Loucy (cell line): ENCODE results near the gene SORBS1.
A peak's percentile ranks its signal among the peaks of the same experiment; 100 is the strongest.

Source experiments
- H2AFZ ChIP-seq: fragments of 200-600 bp; sonication (generic); 2 replicates; pipeline ENCODE4 v1.6.0; 2016; ENCODE audit warnings: antibody characterized with exemption, mild to moderate bottlenecking, low read length, moderate library complexity
- H3F3A ChIP-seq: fragments of 200-600 bp; 2 replicates; pipeline ENCODE4 v1.6.0; 2016; ENCODE audit warnings: antibody characterized with exemption, low read depth, mild to moderate bottlenecking
- H3K27me3 ChIP-seq: fragments of 200-600 bp; sonication (generic); 2 replicates; pipeline ENCODE4 v1.6.1; 2014; ENCODE audit warnings: low read length, mild to moderate bottlenecking; ENCODE audit not compliant: insufficient read depth, poor library complexity, severe bottlenecking
- H3K36me3 ChIP-seq: fragments of 200-600 bp; sonication (generic); 2 replicates; pipeline ENCODE4 v1.6.1; 2016; ENCODE audit warnings: low read length; ENCODE audit not compliant: insufficient read depth
- H3K4me1 ChIP-seq: fragments of 200-600 bp; sonication (generic); 2 replicates; pipeline ENCODE4 v1.5.1; 2014; ENCODE audit warnings: low read length, mild to moderate bottlenecking; ENCODE audit not compliant: insufficient read depth, poor library complexity, severe bottlenecking
- H3K4me2 ChIP-seq: fragments of 200-600 bp; sonication (generic); 2 replicates; pipeline ENCODE4 v1.6.0; 2014; ENCODE audit warnings: antibody characterized with exemption, low read length, low read depth, mild to moderate bottlenecking; ENCODE audit not compliant: poor library complexity, severe bottlenecking
- H3K4me3 ChIP-seq: fragments of 200-600 bp; sonication (generic); 2 replicates; pipeline ENCODE4 v1.5.1; 2014; ENCODE audit warnings: low read length, mild to moderate bottlenecking, mixed read lengths; ENCODE audit not compliant: poor library complexity, severe bottlenecking
- H3K79me2 ChIP-seq: fragments of 200-600 bp; sonication (generic); 2 replicates; pipeline ENCODE4 v1.6.1; 2014; ENCODE audit warnings: low read length; ENCODE audit not compliant: insufficient read depth
- H3K9ac ChIP-seq: fragments of 200-600 bp; sonication (generic); 2 replicates; pipeline ENCODE4 v1.6.0; 2014; ENCODE audit warnings: mild to moderate bottlenecking, low read depth, low read length, moderate library complexity; ENCODE audit not compliant: poor library complexity, severe bottlenecking
- H3K9me2 ChIP-seq: fragments of 200-600 bp; sonication (generic); replicated peaks from 2 replicates; pipeline ENCODE4 v1.6.1; 2016; ENCODE audit warnings: low read depth, low read length, mixed read lengths
- H3K9me3 ChIP-seq: fragments of 200-600 bp; sonication (generic); 2 replicates; pipeline ENCODE4 v1.6.1; 2014; ENCODE audit warnings: mild to moderate bottlenecking, antibody characterized with exemption, low read length, low read depth; ENCODE audit not compliant: insufficient read depth
- H4K20me1 ChIP-seq: fragments of 200-600 bp; sonication (generic); 2 replicates; pipeline ENCODE4 v1.6.0; 2014; ENCODE audit warnings: antibody characterized with exemption, low read length, mild to moderate bottlenecking; ENCODE audit not compliant: insufficient read depth, poor library complexity, severe bottlenecking
- EZH2phosphoT487 ChIP-seq: fragments of 200-600 bp; IDR thresholded peaks from 2 replicates; pipeline ENCODE4 v1.6.1; 2018; ENCODE audit warnings: antibody characterized with exemption, mild to moderate bottlenecking, moderate library complexity, borderline replicate concordance
- TF ChIP-seq, protein P1 (sequence below): fragments of 200-600 bp; sonication (generic); conservative IDR thresholded peaks from 2 replicates; pipeline ENCODE4 v1.5.1; 2014; ENCODE audit warnings: mild to moderate bottlenecking, antibody characterized with exemption, low read length

The SORBS1 gene

GRCh38 chr10:95277201-95277570 lies 284.0 kb downstream of the SORBS1 start:
- H2AFZ ChIP-seq = no peak overlapping the region
- H3K9ac ChIP-seq = peak overlapping the region; percentile 61
- peaks cover 60% of the 10 kb centered on the region for H3K4me1 ChIP-seq
- H3K27me3 ChIP-seq = no peaks in the 10 kb centered on the region
- no peak for TF ChIP-seq EZH2phosphoT487
- H4K20me1 ChIP-seq = no peaks in the 10 kb centered on the region
- no peaks in the 10 kb centered on the region for H3K79me2 ChIP-seq
- peaks cover 12% of the 10 kb centered on the region; the same call in 1 of the 2 replicates for H3F3A ChIP-seq
- H3K4me2 ChIP-seq = peak overlapping the region; percentile 61
- no peaks in the 10 kb centered on the region for H3K36me3 ChIP-seq
- no peak overlapping the region for H3K4me3 ChIP-seq
- H3K9me2 ChIP-seq = no peaks in the 10 kb centered on the region
- H3K9me3 ChIP-seq = no peaks in the 10 kb centered on the region

DNA sequence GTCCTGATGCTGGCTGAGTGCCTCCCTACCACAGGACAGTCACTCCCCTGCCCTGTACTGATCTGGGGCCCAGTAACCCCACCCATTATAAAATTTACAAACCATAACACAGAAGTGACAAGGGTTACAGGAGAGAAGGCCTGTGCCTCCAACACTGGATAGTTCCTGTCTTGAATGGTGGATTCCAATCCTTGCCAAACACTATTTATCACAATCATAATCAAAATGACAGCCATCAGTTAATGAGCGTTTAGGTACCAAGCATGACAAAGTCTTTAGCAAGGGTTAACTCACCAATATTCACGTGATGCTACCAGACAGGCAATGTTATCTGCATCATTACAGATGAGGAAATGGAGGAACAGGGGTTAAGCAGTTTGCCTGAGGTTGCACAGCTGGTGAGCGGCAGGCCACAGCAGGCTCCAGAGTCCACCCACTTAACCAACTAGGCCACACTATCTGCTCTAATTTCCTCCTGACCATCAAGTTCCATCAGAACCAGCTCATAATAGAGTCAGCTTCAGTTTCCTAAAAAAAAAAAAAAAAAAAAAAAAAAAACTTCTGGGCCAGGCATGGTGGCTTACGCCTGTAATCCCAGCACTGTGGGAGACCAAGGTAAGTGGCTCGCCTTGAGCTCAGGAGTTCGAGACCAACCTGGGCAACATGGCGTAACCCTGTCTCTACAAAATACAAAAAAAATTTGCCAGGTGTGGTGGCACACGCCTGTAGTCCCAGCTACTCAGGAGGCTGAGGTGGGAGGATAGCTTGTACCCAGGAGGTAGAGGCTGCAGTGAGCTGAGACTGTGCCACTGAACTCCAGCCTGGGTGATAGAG lies 284.6 kb downstream of the SORBS1 start:
- Histone ChIP-seq H2AFZ (peak overlapping the region; percentile 17; the same call in 1 of the 2 replicates), H4K20me1 (no peaks in the 10 kb centered on the region), H3K9me3 (no peaks in the 10 kb centered on the region)

DNA sequence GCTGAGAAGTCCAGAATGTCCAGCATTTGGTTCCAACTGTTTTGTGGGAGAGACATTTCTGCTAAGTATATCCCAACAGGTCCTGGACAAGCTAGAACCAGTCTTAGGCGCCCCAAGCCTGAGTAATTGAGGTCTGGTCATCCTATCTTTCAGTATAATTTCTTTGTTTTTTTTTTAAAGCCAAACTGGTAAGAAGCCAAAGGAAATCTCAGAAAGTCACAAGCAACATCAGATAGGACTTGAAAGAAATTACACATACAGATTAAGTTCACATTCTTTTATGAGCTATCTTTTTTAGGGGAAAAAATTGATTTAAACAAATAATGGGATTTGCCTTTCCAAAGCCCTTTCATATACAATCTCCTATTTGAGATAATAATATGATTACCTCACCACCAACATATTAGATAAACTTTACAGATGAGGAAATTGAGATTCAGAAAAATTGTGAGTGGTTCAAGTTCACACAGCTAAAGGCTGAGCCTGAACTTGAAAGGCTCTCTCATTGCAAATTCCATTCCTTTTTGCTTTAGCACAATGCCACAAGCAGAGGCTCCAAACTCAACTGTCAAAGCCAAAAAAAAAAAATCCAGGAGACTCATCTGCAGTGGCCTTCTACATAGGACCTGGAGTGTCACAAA lies 285.3 kb downstream of the SORBS1 start:
- Histone ChIP-seq H3K79me2 (no peaks in the 10 kb centered on the region), H3K9me3 (no peaks in the 10 kb centered on the region), H3K9ac (peak overlapping the region; percentile 66), H3K36me3 (no peaks in the 10 kb centered on the region), H3F3A (peaks cover 9% of the 10 kb centered on the region; the same call in 1 of the 2 replicates), H2AFZ (peak overlapping the region; percentile 17; the same call in 1 of the 2 replicates), H3K4me2 (peak overlapping the region; percentile 61), H3K27me3 (no peaks in the 10 kb centered on the region), H3K4me1 (peaks cover 47% of the 10 kb centered on the region), H4K20me1 (no peaks in the 10 kb centered on the region), H3K4me3 (peak overlapping the region; percentile 26), H3K9me2 (no peaks in the 10 kb centered on the region)
- TF ChIP-seq, protein P1, sequence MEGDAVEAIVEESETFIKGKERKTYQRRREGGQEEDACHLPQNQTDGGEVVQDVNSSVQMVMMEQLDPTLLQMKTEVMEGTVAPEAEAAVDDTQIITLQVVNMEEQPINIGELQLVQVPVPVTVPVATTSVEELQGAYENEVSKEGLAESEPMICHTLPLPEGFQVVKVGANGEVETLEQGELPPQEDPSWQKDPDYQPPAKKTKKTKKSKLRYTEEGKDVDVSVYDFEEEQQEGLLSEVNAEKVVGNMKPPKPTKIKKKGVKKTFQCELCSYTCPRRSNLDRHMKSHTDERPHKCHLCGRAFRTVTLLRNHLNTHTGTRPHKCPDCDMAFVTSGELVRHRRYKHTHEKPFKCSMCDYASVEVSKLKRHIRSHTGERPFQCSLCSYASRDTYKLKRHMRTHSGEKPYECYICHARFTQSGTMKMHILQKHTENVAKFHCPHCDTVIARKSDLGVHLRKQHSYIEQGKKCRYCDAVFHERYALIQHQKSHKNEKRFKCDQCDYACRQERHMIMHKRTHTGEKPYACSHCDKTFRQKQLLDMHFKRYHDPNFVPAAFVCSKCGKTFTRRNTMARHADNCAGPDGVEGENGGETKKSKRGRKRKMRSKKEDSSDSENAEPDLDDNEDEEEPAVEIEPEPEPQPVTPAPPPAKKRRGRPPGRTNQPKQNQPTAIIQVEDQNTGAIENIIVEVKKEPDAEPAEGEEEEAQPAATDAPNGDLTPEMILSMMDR = no peak
- no peak for TF ChIP-seq EZH2phosphoT487

More for the DNA sequence above, 284.6 kb downstream of the SORBS1 start:
- TF ChIP-seq EZH2phosphoT487 = no peak
- TF ChIP-seq, protein P1 = no peak
- H3K9me2 ChIP-seq = no peaks in the 10 kb centered on the region
- no peaks in the 10 kb centered on the region for H3K27me3 ChIP-seq
- peaks cover 53% of the 10 kb centered on the region for H3K4me1 ChIP-seq
- peak overlapping the region; percentile 26 for H3K4me3 ChIP-seq
- H3K4me2 ChIP-seq = peak overlapping the region; percentile 61
- H3K9ac ChIP-seq = peak overlapping the region; percentile 66
- no peaks in the 10 kb centered on the region for H3K79me2 ChIP-seq
- H3F3A ChIP-seq = peaks cover 9% of the 10 kb centered on the region; the same call in 1 of the 2 replicates
- no peaks in the 10 kb centered on the region for H3K36me3 ChIP-seq
